GM19468 (cell line): ENCODE data around the gene LAMB1.
"Not testable (repeated sequence)": the region's sequence is repeated elsewhere in the genome, so short reads cannot be mapped to it uniquely, and the experiment has no call there.

ENCODE experiments used
- ATAC-seq: cut with Tn5 transposase; IDR thresholded peaks from one replicate; pipeline ENCODE4 v1.9.1; 2021; ENCODE audit warnings: mild to moderate bottlenecking, moderate library complexity, moderate number of reproducible peaks; ENCODE audit not compliant: unreplicated experiment; ENCODE audit errors: extremely low read depth

The LAMB1 gene

GRCh38 chr7:108002726-108003598, at the start of gene LAMB1:
Gene LAMB1, minus strand, starts transcription at chr7:108003161. Its CDS starts 276 bp downstream, at chr7:108002885.
- ATAC-seq = no peak

- no peak for ATAC-seq
These were observed 48.5 kb upstream of the LAMB1 start for GRCh38 chr7:108051454-108051853.

- ATAC-seq = no peak
These were observed 47.0 kb upstream of the LAMB1 start for GRCh38 chr7:108049962-108050361.

- ATAC-seq = no peak
These were observed 45.5 kb upstream of the LAMB1 start for GRCh38 chr7:108048422-108048821.

GRCh38 chr7:108046952-108047506, 44.1 kb upstream of the LAMB1 start:
- ATAC-seq = no peak

- no peak for ATAC-seq
These were observed 42.7 kb upstream of the LAMB1 start for GRCh38 chr7:108045669-108046068.

- no peak for ATAC-seq
These were observed 42.2 kb upstream of the LAMB1 start for GRCh38 chr7:108045154-108045553.

GRCh38 chr7:108044345-108044744, 41.4 kb upstream of the LAMB1 start:
- ATAC-seq = no peak

GRCh38 chr7:108038986-108039385, 36.0 kb upstream of the LAMB1 start:
- no peak for ATAC-seq

GRCh38 chr7:108037741-108038140, 34.8 kb upstream of the LAMB1 start:
- no peak for ATAC-seq

- no peak for ATAC-seq
These were observed 34.2 kb upstream of the LAMB1 start for GRCh38 chr7:108037140-108037539.

GRCh38 chr7:108034586-108034985, 31.6 kb upstream of the LAMB1 start:
- ATAC-seq = no peak

- ATAC-seq = no peak
These were observed 31.0 kb upstream of the LAMB1 start for GRCh38 chr7:108033776-108034497.

- not testable (repeated sequence) for ATAC-seq
These were observed 30.3 kb upstream of the LAMB1 start for GRCh38 chr7:108033309-108033708.

- no peak for ATAC-seq
These were observed 27.6 kb upstream of the LAMB1 start for GRCh38 chr7:108030516-108030915.

GRCh38 chr7:108029034-108029433, 26.1 kb upstream of the LAMB1 start:
- ATAC-seq = no peak

- ATAC-seq = no peak
These were observed 25.1 kb upstream of the LAMB1 start for GRCh38 chr7:108028111-108028510.

- ATAC-seq = no peak
These were observed 24.3 kb upstream of the LAMB1 start for GRCh38 chr7:108027239-108027638.

GRCh38 chr7:108026647-108027046, 23.7 kb upstream of the LAMB1 start:
- ATAC-seq = no peak

GRCh38 chr7:108026116-108026515, 23.2 kb upstream of the LAMB1 start:
- ATAC-seq = no peak

GRCh38 chr7:108024538-108024937, 21.6 kb upstream of the LAMB1 start:
- ATAC-seq = no peak
